GM18517 (cell line): ENCODE results near the gene KRTAP2-1.
"Not testable (repeated sequence)": the region's sequence is repeated elsewhere in the genome, so short reads cannot be mapped to it uniquely, and the experiment has no call there.

Experiments
- ATAC-seq: cut with Tn5 transposase; IDR thresholded peaks from one replicate; pipeline ENCODE4 v1.9.1; 2021; ENCODE audit warnings: mild to moderate bottlenecking, moderate library complexity; ENCODE audit not compliant: unreplicated experiment

Gene KRTAP2-1

DNA sequence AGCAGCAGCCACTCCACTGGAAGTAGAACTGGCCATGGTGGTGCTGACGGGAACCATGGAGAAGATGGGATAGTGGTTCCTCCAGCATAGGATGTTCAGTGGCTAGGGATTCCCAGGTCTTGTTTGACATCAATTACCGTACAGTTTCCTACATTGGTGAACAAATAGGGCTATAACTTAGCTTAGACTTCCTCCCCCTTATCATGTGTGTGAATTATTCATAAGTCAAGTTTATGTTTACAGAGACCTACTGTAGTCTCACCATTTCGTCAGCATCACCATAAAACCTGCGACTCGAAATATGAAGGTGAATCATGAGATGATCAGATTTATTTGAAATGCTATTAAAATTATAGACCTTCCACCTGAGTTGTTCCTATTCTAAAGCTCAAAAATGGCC, 11.6 kb upstream of the KRTAP2-1 start:
- ATAC-seq = no peak

DNA sequence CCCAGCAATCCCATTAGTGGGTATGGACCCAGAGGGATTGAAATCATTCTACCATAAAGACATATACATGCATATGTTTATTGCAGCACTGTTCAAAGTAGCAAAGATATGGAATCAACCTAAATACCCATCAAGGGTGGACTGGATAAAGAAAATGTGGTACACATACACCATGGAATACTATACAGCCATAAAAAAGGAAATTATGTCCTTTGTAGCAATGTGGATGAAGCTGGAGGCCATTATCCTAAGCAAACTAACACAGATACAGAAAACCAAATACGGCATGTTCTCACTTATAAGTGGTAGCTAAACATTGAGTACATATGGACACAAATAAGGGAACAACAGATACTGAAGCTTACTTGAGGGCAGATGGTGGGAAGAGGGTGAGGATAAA, 10.4 kb upstream of the KRTAP2-1 start:
- ATAC-seq = no peak

DNA sequence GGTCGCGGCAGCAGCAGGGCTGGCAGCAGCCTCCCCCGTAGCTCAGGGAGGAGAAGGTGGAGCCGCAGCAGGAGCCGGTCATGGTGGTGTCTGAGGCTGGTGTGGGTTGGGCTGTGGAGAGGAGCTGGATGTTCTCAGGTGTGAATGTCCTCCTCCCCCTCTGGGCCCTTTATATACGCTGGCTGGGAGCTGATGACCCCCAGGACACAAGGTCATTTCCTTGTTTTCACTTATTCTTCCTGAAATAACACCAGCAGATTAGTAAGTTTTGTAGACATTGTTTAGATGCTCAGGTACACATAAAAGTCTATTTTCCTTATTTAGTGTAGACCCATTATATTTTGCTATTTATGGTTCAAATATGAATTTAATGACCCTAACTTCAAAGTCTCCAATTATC, 8.0 kb upstream of the KRTAP2-1 start, which contains the start of gene KRTAP2-2:
Gene KRTAP2-2 (minus strand): TSS at position 101 of the 400 bp plus-strand sequence. CDS start 19 bp downstream, at position 82.
- ATAC-seq = not testable (repeated sequence)

- ATAC-seq = not testable (repeated sequence)
These were observed 7.4 kb upstream of the KRTAP2-1 start for GRCh38 chr17:41054556-41054955.

DNA sequence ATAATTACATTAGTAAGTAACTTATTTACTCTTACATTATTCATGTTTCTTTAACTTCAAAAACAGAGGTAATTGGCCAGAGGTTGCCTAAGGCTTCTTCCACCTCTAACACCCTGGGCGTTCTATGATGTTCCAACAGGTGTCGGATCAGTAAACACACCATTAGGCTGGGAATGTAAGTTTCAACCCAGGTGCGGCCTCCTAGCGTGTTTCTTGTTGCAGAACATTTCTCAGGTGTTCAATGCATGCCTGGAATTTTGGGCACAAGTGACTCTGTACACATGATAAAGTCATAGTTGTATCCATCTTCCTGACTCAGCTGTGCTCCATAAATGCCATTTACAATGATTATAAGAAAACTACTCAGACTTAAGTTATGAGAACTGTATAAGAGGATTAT, 6.9 kb upstream of the KRTAP2-1 start:
- ATAC-seq = no peak

- no peak for ATAC-seq
These were observed 5.5 kb upstream of the KRTAP2-1 start for GRCh38 chr17:41052566-41052965.

- ATAC-seq = no peak
These were observed 2.0 kb upstream of the KRTAP2-1 start for GRCh38 chr17:41049110-41049509.

DNA sequence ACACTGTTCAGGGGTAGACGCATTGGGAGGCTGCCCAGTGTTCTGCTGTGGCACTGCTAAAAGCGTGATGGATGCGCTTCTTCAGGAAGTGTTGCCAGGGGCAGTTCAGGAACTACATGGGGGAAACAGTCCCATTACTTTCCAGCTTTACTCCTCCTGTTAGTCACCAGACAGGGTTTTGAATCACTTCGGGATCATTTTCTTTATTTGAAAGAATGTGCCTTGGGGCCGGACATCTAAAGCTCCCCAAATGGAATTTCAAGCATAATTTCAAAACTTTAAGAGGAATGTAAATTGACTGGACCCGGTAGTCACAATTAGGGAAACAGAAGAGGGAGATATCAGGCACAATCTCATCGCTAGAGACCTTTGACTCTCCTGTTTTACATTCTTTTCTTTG, 1.3 kb upstream of the KRTAP2-1 start:
- ATAC-seq = no peak

GRCh38 chr17:41042953-41043352, 4.2 kb downstream of the KRTAP2-1 start:
- ATAC-seq = no peak

DNA sequence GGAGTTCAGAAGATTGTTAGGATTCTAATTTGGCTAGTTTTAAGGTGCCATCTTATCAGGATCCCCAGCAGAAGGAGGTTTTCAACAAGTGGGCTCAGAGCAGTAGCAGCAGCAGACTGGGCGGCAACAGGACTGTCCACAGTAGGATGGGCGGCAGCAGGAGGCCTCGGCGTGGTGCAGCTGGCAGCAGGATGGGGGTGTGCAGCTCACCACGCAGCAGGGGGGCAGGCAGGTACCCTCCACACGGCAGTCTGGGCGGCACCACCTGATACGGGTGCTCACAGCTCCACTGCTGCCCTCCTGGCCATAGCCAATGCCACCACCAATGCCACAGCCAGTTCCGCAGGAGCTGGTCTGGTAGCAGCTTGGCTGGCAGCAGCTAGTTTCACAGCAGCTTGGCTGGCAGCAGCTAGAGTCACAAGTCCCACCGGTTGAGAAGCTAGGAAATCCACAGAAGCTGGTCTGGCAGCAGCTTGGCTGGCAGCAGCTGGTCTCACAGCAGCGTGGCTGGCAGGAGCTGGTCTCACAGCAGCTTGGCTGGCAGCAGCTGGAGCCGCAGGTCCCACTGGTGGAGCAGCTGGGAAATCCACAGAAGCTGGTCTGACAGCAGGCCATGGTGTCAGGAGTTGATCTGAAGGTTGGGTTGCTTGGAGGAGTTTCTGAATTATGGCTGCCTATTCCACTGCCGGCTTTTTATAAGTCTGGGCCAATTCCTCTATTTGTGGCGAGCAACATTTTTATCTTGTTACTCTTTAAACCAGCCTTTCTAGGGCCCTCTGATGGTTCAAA, 6.1 kb downstream of the KRTAP2-1 start, which contains the start of gene KRTAP1-1:
Gene KRTAP1-1 (minus strand): TSS at position 668 of the 789 bp plus-strand sequence. CDS start 53 bp downstream, at position 615.
- not testable (repeated sequence) for ATAC-seq

DNA sequence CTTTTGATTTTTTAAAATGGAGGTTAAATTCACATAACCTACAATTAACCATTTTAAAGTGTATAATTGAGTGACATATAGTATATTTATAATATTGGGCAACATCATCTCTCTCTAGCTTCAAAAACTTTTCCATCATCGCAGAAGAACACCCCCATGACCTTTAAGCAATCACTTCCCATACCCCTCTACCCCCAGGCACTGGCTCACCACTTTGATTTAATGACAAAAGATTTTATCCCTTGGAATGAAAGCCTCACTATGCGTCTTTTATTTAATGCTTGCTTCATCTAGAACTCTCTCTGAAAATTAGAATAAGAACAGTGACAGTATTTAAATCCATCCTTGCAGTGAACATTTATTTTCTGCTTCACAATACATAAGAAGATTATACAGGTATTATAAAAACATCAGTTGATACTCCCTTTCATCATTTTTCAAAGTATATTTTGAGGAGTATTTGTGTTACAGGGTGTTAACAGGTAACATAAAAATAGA, 9.2 kb downstream of the KRTAP2-1 start:
- no peak for ATAC-seq

GRCh38 chr17:41034346-41034935, 12.7 kb downstream of the KRTAP2-1 start, which contains the start of gene KRTAP1-3:
TSS of gene KRTAP1-3 (minus strand) at chr17:41034874. CDS start at chr17:41034821, 53 bp downstream.
- not testable (repeated sequence) for ATAC-seq

DNA sequence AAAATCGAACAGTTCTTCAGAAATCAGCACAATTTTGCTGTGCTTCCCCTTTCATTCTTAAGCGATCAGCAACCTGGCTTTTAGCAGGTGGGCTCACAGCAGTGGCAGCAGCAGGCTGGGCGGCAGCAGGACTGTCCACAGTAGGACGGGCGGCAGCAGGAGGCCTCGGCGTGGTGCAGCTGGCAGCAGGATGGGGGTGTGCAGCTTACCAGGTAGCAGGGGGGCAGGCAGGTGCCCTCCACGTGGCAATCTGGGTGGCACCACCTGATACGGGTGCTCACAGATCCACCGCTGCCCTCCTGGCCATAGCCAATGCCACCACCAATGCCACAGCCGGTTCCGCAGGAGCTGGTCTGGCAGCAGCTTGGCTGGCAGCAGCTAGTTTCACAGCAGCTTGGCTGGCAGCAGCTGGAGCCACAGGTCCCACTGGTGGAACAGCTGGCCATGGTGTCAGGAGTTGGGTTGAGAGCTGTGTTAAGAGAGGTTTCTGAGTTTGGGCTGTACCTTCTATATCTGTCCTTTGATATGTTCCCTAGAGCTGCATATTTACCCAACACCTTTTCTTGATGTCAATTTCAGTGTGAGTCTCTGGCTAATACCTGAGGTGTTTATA, 17.4 kb downstream of the KRTAP2-1 start, which contains the start of gene KRTAP1-4:
Gene KRTAP1-4 (minus strand): TSS at position 563 of the 613 bp plus-strand sequence. CDS start 117 bp downstream, at position 446.
- no peak for ATAC-seq

DNA sequence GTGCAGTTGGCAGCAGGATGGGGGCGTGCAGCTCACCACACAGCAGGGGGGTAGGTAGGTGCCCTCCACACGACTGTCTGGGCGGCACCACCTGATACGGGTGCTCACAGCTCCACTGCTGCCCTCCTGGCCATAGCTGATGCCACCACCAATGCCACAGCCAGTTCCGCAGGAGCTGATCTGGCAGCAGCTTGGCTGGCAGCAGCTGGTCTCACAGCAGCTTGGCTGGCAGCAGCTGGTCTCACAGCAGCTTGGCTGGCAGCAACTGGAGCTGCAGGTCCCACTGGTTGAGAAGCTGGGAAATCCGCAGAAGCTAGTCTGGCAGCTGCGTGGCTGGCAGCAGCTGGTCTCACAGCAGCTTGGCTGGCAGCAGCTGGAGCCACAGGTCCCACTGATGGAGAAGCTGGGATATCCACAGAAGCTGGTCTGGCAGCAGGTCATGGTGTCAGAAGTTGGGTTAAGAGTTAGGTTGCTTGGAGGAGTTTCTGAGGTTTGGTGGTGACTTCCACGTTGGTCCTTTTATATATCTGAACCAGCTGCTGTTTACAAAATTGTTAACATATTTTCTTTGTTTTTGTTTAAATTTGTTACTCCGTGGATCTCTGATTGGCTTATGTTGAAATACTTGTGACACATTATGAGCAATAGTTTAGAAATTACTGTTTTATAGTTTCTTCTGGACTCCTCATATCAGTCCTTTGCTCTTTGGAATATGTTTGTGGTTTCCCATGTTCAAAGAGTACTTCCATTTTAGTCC, 20.2 kb downstream of the KRTAP2-1 start, which contains the start of gene KRTAP1-5:
Gene KRTAP1-5 (minus strand): TSS at position 494 of the 757 bp plus-strand sequence. CDS start 53 bp downstream, at position 441.
- no peak for ATAC-seq

- no peak for ATAC-seq
These were observed 22.4 kb downstream of the KRTAP2-1 start for GRCh38 chr17:41024697-41025096.

GRCh38 chr17:41020336-41020735, 26.8 kb downstream of the KRTAP2-1 start:
- no peak for ATAC-seq

- no peak for ATAC-seq
These were observed 27.7 kb downstream of the KRTAP2-1 start for GRCh38 chr17:41019415-41019814.

GRCh38 chr17:41018541-41018940, 28.6 kb downstream of the KRTAP2-1 start:
- no peak for ATAC-seq

GRCh38 chr17:41016578-41017215, 30.4 kb downstream of the KRTAP2-1 start:
- no peak for ATAC-seq

GRCh38 chr17:41015454-41015853, 31.7 kb downstream of the KRTAP2-1 start:
- ATAC-seq = no peak
